T-helper 17 cell (primary cell): ENCODE data around the gene GRIK4. TPM values are rescaled to one million over a fixed set of nuclear protein-coding genes. Genes with fewer than 3 reads are reported as not detected.
A peak's percentile ranks its signal among the peaks of the same experiment; 100 is the strongest.

ENCODE experiments used
- ATAC-seq: fragments of 150-1000 bp; cut with Tn5 transposase; 2 replicates; pipeline ENCODE4 v1.10.0; 2021; ENCODE audit warnings: mild to moderate bottlenecking, moderate library complexity
- DNase-seq, 3 donors: peaks; one replicate each; pipeline versions ENCODE4 v3.0.0 to v3.0.0-alpha.2; 2020 to 2021
- H3K9me3 ChIP-seq: one replicate; pipeline ENCODE4 v1.7.0; 2013; ENCODE audit warnings: low read length, mild to moderate bottlenecking; ENCODE audit not compliant: control insufficient read depth, poor library complexity, severe bottlenecking
- H3K27ac Mint-ChIP-seq: one replicate; pipeline ENCODE4 v1.8.0; 2022; ENCODE audit warnings: mild to moderate bottlenecking, moderate library complexity, mixed read lengths
- H3K27me3 Mint-ChIP-seq: one replicate; pipeline ENCODE4 v1.8.0; 2022; ENCODE audit warnings: mixed read lengths
- H3K36me3 Mint-ChIP-seq: one replicate; pipeline ENCODE4 v1.8.0; 2022; ENCODE audit warnings: low read depth, mixed read lengths
- H3K4me1 Mint-ChIP-seq: one replicate; pipeline ENCODE4 v1.8.0; 2022; ENCODE audit warnings: mild to moderate bottlenecking, mixed read lengths
- H3K4me3 Mint-ChIP-seq: one replicate; pipeline ENCODE4 v1.8.0; 2022; ENCODE audit warnings: mild to moderate bottlenecking, moderate library complexity, mixed read lengths
- total RNA-seq, 4 donors: library from RNA in 2 of 4; stranded (reverse) in 2 of 4; gene quantifications; one replicate each; pipeline ENCODE4 v1.2.3 and lab custom pipeline; 2022 to 2026

Gene GRIK4
- total RNA-seq, 2 donors from 2014 or later, result 0.05 to 0.10 TPM

DNA sequence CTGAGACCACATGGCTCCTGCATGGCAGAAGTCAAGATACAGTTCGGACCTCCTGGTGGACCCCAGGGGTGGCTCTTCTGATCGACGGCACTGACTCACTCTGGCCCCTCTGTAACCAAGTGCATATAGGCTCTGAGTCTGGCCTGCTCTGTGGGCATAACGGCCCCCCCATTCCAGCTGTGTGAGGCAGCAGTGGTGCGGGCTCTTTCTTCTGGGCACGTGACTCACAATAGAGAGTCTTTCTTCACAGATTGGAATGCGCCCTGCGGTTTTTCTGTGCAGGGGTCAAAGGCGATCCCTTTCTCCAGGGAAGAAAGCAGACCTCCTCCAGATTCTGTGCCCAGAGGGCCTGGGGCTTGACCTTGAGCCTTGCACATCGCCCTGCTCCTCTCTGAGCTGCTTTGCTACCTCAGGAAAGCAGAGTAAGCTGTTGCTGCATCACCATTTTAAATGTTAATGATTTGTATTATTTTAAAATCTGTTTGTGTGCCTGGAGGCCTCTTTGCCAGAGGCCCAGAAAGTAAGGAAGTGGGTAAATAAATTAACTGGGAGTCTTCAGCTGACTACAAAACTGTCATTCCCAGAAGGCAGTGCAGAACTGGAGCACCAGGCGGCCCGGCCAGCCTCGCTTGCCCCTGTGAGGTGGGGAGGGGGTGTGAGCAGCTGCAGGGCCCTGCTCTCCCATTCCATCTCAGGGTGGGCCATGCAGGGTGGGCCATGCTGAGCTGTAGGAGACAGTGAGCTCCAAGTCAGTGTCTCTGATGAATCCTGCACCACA, 199.0 kb downstream of the GRIK4 start:
- H3K4me1 Mint-ChIP-seq, result peaks cover 9% of the 10 kb centered on the region
- H3K9me3 ChIP-seq, result peaks cover 3% of the 10 kb centered on the region
- H3K27ac Mint-ChIP-seq, result no peak overlapping the region
- DNase-seq (no peak), ATAC-seq (no peak)
- no peak overlapping the region for H3K4me3 Mint-ChIP-seq
- peaks cover 2% of the 10 kb centered on the region for H3K36me3 Mint-ChIP-seq
- peaks cover 54% of the 10 kb centered on the region for H3K27me3 Mint-ChIP-seq

- Mint-ChIP-seq H3K4me1 (peaks cover 9% of the 10 kb centered on the region), H3K4me3 (no peak overlapping the region), H3K27me3 (peaks cover 56% of the 10 kb centered on the region), H3K27ac (no peak overlapping the region), H3K36me3 (peaks cover 2% of the 10 kb centered on the region)
- no peak for ATAC-seq
- no peak for DNase-seq
- H3K9me3 ChIP-seq, result peaks cover 3% of the 10 kb centered on the region
Measured at GRCh38 chr11:120712014-120712413, 200.5 kb downstream of the GRIK4 start.

GRCh38 chr11:120712881-120713280, 201.3 kb downstream of the GRIK4 start:
- no peak for ATAC-seq
- Mint-ChIP-seq H3K27ac (no peak overlapping the region), H3K36me3 (peaks cover 2% of the 10 kb centered on the region), H3K4me3 (no peak overlapping the region), H3K4me1 (peaks cover 9% of the 10 kb centered on the region), H3K27me3 (peaks cover 64% of the 10 kb centered on the region)
- H3K9me3 ChIP-seq, result peaks cover under 1% of the 10 kb centered on the region
- DNase-seq, result no peak

- Mint-ChIP-seq H3K4me1 (peaks cover 9% of the 10 kb centered on the region), H3K27ac (no peak overlapping the region), H3K4me3 (no peak overlapping the region), H3K27me3 (peaks cover 66% of the 10 kb centered on the region), H3K36me3 (peaks cover 2% of the 10 kb centered on the region)
- DNase-seq, result no peak
- no peak for ATAC-seq
- no peaks in the 10 kb centered on the region for H3K9me3 ChIP-seq
Measured at GRCh38 chr11:120713296-120713695, 201.7 kb downstream of the GRIK4 start.

DNA sequence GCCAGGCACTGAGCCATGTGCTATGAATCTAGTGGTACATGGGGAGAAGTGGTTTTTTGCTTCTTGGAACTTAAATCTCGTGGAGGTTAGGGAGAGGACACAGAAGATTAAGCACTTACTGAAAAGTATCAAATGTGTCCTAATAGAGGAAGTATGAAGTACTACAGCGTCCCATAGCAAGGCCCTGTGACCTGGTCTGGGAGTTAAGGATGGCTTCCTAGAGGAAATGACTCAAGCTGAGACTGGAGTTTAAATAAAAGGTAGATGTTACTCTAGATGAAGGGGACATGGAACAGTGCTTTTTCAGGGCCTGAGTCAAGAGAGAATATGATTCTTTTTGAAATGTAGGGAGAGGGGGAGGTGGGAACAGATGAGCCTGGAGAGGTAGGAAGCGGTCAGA, 202.9 kb downstream of the GRIK4 start:
- Mint-ChIP-seq H3K27ac (peak overlapping the region; percentile 11), H3K4me3 (peak overlapping the region; percentile 41), H3K36me3 (peaks cover 2% of the 10 kb centered on the region), H3K4me1 (peaks cover 9% of the 10 kb centered on the region), H3K27me3 (peaks cover 64% of the 10 kb centered on the region)
- ATAC-seq, result no peak
- H3K9me3 ChIP-seq, result no peaks in the 10 kb centered on the region
- DNase-seq, result no peak

DNA sequence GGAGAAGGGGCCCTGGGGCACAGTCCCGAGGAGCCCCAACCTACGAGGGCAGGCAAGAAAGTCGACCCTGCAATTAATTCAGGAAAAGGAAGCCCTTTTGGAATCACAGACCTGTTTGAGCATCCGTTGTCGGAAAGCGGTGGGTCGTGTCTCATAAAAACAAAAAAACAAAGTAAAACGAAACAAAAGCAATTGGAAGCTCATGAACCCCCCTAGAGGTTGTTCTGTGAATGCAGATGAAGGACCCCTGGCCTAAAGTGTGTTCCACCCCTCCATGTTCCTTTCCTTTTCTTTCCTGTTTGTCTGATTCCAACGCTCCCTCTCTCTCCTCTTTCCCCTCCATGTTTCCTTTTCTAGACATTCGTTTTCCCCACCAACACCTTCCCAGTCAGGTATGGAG, 203.7 kb downstream of the GRIK4 start:
- H3K9me3 ChIP-seq, result no peaks in the 10 kb centered on the region
- Mint-ChIP-seq H3K27me3 (peaks cover 65% of the 10 kb centered on the region), H3K36me3 (peaks cover 2% of the 10 kb centered on the region), H3K4me1 (peaks cover 9% of the 10 kb centered on the region), H3K27ac (peak overlapping the region; percentile 11), H3K4me3 (peak overlapping the region; percentile 82)
- DNase-seq, result no peak
- no peak for ATAC-seq

DNA sequence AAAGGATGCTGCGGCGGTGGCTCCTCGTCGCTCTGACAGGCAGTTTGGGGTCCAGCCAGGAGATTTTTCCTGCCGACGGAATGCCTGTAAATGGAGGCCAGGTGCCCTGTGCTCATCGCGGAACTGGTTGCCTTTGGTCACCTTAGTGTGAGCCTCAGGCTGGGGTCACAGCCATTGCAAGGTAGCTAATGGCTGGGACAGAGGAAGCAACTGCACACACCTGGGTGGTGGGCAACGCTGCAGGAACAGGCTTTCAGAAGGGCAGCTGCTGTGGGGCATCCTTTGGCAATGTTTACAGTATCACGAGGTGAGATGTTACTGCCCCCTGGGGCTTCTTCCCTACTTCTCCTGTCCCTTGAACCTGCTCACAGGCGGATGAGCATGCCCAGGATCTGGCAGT, 205.5 kb downstream of the GRIK4 start:
- Mint-ChIP-seq H3K4me3 (no peak overlapping the region), H3K27ac (no peak overlapping the region), H3K36me3 (peaks cover 2% of the 10 kb centered on the region), H3K4me1 (peaks cover 9% of the 10 kb centered on the region), H3K27me3 (peaks cover 73% of the 10 kb centered on the region)
- no peak for ATAC-seq
- DNase-seq, result no peak
- H3K9me3 ChIP-seq, result no peaks in the 10 kb centered on the region

DNA sequence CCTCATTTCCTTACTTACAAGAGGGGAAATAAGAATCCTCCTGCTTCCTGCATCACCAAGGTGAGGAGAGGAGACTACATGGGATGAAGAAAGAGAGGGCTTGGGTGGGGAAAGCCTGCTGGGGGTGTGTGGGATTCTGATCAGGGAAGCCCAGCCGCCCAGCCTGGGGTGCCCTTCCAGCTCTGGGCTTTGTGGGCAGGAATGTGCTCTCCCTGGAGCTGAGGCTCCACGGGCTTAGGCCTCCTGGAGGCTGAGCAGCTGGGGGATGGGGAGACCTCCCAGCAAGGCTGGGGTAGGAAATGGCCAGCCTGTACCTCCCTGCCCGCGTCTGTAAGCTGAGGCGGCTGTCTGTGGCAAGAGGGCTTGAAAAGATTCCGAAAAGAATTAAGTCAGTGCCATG, 206.1 kb downstream of the GRIK4 start:
- Mint-ChIP-seq H3K36me3 (peaks cover 2% of the 10 kb centered on the region), H3K27ac (no peak overlapping the region), H3K4me1 (peaks cover 9% of the 10 kb centered on the region), H3K27me3 (peaks cover 72% of the 10 kb centered on the region), H3K4me3 (no peak overlapping the region)
- no peaks in the 10 kb centered on the region for H3K9me3 ChIP-seq
- DNase-seq (no peak), ATAC-seq (no peak)

GRCh38 chr11:120718171-120718570, 206.6 kb downstream of the GRIK4 start:
- H3K36me3 Mint-ChIP-seq, result no peaks in the 10 kb centered on the region
- H3K27ac Mint-ChIP-seq, result no peak overlapping the region
- no peaks in the 10 kb centered on the region for H3K9me3 ChIP-seq
- ATAC-seq (no peak), DNase-seq (no peak)
- H3K4me1 Mint-ChIP-seq, result peaks cover 9% of the 10 kb centered on the region
- no peak overlapping the region for H3K4me3 Mint-ChIP-seq
- peaks cover 66% of the 10 kb centered on the region for H3K27me3 Mint-ChIP-seq

DNA sequence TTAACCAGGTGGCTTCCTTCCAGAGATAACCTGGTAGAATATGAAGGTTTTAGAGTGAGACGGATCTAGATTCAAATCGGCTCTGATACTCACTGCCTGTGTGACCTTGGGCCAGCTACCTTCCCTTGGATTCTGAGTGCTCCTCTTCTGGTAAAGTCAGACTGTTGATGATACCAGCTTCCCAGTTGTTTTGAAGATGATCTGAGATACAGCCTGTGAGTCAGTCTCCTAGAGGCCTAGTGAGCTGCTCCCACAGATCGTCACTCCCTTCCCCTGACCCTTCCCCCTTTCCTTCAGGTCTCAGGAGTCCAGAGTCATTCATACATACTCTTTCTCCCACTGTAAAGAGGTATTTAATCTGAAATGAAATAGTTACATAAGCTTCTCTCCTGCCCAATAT, 207.8 kb downstream of the GRIK4 start:
- ATAC-seq (no peak), DNase-seq (no peak)
- H3K4me1 Mint-ChIP-seq, result peaks cover 9% of the 10 kb centered on the region
- H3K9me3 ChIP-seq, result no peaks in the 10 kb centered on the region
- H3K27ac Mint-ChIP-seq, result no peak overlapping the region
- no peak overlapping the region for H3K4me3 Mint-ChIP-seq
- H3K36me3 Mint-ChIP-seq, result no peaks in the 10 kb centered on the region
- peaks cover 54% of the 10 kb centered on the region for H3K27me3 Mint-ChIP-seq

DNA sequence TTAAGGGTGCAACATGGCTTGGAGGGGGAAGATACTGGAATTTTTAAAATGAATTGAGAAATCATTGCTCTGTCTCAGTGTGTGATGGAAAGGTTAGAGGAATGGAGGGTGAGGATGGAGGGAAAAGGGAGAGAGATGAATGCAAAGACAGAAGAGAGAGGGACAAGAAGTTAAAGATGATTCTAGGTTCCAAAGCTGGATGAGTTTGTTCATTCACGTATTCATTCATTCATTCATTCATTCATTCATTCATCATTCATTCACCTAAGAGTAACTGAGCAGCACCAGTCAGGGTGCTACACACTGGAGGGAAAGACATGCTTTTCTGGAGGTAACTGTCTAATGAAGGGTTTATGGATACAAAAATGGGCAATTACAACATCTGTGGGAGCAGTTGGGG, 209.2 kb downstream of the GRIK4 start:
- ATAC-seq, result no peak

DNA sequence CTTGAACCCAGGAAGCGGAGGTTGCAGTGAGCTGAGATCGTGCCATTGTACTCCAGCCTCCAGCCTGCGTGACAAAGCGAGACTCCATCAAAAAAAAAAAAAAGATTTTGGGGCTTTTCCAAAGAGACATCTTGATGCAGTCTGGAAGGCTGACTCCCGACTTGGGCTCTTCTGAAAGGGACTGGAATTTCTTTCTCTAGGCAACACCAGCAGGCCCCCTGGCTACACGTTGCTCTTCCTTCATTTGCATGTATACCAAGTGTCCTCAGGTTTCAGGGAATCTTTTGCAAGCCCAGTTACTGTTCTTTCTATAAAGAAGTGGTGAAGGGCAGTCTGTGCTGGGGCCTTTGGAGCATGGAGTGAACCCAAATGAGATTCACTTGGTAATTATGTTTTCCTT, 211.0 kb downstream of the GRIK4 start:
- no peak overlapping the region for H3K27ac Mint-ChIP-seq
- H3K36me3 Mint-ChIP-seq, result no peaks in the 10 kb centered on the region
- H3K9me3 ChIP-seq, result no peaks in the 10 kb centered on the region
- H3K4me1 Mint-ChIP-seq, result no peaks in the 10 kb centered on the region
- ATAC-seq (no peak), DNase-seq (no peak)
- H3K4me3 Mint-ChIP-seq, result no peak overlapping the region
- H3K27me3 Mint-ChIP-seq, result peaks cover 36% of the 10 kb centered on the region

More for the DNA sequence above, 209.2 kb downstream of the GRIK4 start:
- no peaks in the 10 kb centered on the region for H3K9me3 ChIP-seq
- H3K4me3 Mint-ChIP-seq, result no peak overlapping the region
- H3K27me3 Mint-ChIP-seq, result peaks cover 40% of the 10 kb centered on the region
- H3K4me1 Mint-ChIP-seq, result no peaks in the 10 kb centered on the region
- no peaks in the 10 kb centered on the region for H3K36me3 Mint-ChIP-seq
- H3K27ac Mint-ChIP-seq, result no peak overlapping the region
- DNase-seq, result no peak

DNA sequence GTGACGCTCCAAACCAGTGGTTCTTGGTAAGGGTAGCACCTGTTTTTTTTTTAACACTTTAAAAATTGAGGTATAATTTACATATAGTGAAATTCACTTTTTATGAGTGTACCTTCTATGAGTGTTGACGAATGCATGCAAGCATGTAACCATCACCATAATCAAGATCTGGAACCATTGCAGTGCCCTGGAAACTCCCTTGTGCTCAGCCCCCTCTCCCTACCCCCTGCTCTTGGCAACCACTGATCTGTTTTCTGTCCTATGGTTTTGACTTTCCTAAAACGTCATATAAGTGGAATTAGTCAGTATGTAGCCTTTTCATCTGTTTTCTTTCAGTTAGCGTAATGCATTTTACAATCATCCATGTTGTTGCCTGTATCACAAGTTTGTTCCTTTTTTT, 212.2 kb downstream of the GRIK4 start:
- H3K27me3 Mint-ChIP-seq, result peaks cover 26% of the 10 kb centered on the region
- H3K36me3 Mint-ChIP-seq, result no peaks in the 10 kb centered on the region
- H3K4me1 Mint-ChIP-seq, result no peaks in the 10 kb centered on the region
- H3K27ac Mint-ChIP-seq, result no peak overlapping the region
- H3K9me3 ChIP-seq, result no peaks in the 10 kb centered on the region
- no peak for DNase-seq
- ATAC-seq, result no peak
- no peak overlapping the region for H3K4me3 Mint-ChIP-seq

DNA sequence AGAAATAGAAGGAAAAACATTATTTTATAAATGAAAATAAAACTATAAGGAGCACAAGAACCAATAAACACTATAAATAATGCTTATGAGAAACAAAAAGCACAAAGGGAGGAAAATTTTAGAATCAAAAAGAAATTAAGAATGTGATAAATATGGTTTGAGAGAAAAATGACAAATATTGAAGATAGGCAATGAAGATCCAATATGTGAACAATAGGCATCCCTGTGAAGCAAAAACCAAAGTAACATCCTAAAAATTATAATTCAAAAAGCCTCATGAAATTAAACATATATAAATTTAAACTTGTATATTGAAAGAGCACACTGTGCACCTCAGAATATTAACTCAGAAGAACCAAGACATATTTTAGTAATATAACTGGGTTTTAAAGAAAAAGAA, 216.2 kb downstream of the GRIK4 start:
- DNase-seq (no peak), ATAC-seq (no peak)
- no peaks in the 10 kb centered on the region for H3K4me1 Mint-ChIP-seq
- H3K36me3 Mint-ChIP-seq, result no peaks in the 10 kb centered on the region
- H3K4me3 Mint-ChIP-seq, result no peak overlapping the region
- no peak overlapping the region for H3K27ac Mint-ChIP-seq
- no peaks in the 10 kb centered on the region for H3K9me3 ChIP-seq
- no peaks in the 10 kb centered on the region for H3K27me3 Mint-ChIP-seq
